ENCODE measurements around the gene OGFOD3. TPM values are rescaled to one million over a fixed set of nuclear protein-coding genes. Genes with fewer than 3 reads are reported as not detected.
A peak's percentile ranks its signal among the peaks of the same experiment; 100 is the strongest.

OGFOD3 gene
- total and polyA plus RNA-seq, 9 of the 15 experiments (the other 6 are each of a cell fraction or from before 2014, with no cell fraction given), result 0.69 to 44.7 (median 18.9) TPM

- TF ChIP-seq, protein P1, sequence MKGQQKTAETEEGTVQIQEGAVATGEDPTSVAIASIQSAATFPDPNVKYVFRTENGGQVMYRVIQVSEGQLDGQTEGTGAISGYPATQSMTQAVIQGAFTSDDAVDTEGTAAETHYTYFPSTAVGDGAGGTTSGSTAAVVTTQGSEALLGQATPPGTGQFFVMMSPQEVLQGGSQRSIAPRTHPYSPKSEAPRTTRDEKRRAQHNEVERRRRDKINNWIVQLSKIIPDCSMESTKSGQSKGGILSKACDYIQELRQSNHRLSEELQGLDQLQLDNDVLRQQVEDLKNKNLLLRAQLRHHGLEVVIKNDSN (CRISPR knock-in tag; IDR thresholded peaks at IDR 0.05), result peak; percentile 73
- TF ChIP-seq ZKSCAN1 (IDR thresholded peaks at IDR 0.05; ENCODE audit: low read depth, low read length), result no peak
- no peak for TF ChIP-seq ZC3H8 (IDR thresholded peaks at IDR 0.05)
- 0 out of 2 replicates have a peak, but pooled peaks have one; percentile 3 for TF ChIP-seq ETV1 (tag; conservative IDR thresholded peaks at IDR 0.05; ENCODE audit: low read depth)
- TF ChIP-seq ZNF707 (CRISPR knock-in tag; conservative IDR thresholded peaks at IDR 0.05), result no peak
- no peak; the same call in 1 of the 2 replicates for TF ChIP-seq MXI1 (IDR thresholded peaks at IDR 0.05; ENCODE audit: low read depth, low read length)
- TF ChIP-seq RCOR1 (IDR thresholded peaks at IDR 0.05; ENCODE audit: borderline replicate concordance in 1 of 2, low read depth in 2 of 2, low read length in 2 of 2), result peak in 1 of 2 experiments; percentile 32; a peak in 1 of 4 replicates
- TF ChIP-seq IRF2 (CRISPR knock-in tag; IDR thresholded peaks at IDR 0.05), result no peak
- TF ChIP-seq ZNF354B (CRISPR knock-in tag; IDR thresholded peaks at IDR 0.05), result no peak
- no peak for TF ChIP-seq ZKSCAN3 (CRISPR knock-in tag; IDR thresholded peaks at IDR 0.05)
- TF ChIP-seq, protein P2, sequence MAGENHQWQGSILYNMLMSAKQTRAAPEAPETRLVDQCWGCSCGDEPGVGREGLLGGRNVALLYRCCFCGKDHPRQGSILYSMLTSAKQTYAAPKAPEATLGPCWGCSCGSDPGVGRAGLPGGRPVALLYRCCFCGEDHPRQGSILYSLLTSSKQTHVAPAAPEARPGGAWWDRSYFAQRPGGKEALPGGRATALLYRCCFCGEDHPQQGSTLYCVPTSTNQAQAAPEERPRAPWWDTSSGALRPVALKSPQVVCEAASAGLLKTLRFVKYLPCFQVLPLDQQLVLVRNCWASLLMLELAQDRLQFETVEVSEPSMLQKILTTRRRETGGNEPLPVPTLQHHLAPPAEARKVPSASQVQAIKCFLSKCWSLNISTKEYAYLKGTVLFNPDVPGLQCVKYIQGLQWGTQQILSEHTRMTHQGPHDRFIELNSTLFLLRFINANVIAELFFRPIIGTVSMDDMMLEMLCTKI (IDR thresholded peaks at IDR 0.05; ENCODE audit: partially characterized antibody), result no peak
- no peak for TF ChIP-seq TAL1 (IDR thresholded peaks at IDR 0.05)
- no peak for TF ChIP-seq SAFB2 (IDR thresholded peaks at IDR 0.05; ENCODE audit: borderline replicate concordance, low read depth, low read length, severe bottlenecking)
- peak; percentile 97 for TF ChIP-seq CXXC5 (CRISPR knock-in tag; IDR thresholded peaks at IDR 0.05)
- TF ChIP-seq HDAC3 (IDR thresholded peaks at IDR 0.05; ENCODE audit: borderline replicate concordance, partially characterized antibody), result no peak
- peak; percentile 96 for TF ChIP-seq POLR2H (tag; IDR thresholded peaks at IDR 0.05; ENCODE audit: low read depth)
- TF ChIP-seq, protein P3, sequence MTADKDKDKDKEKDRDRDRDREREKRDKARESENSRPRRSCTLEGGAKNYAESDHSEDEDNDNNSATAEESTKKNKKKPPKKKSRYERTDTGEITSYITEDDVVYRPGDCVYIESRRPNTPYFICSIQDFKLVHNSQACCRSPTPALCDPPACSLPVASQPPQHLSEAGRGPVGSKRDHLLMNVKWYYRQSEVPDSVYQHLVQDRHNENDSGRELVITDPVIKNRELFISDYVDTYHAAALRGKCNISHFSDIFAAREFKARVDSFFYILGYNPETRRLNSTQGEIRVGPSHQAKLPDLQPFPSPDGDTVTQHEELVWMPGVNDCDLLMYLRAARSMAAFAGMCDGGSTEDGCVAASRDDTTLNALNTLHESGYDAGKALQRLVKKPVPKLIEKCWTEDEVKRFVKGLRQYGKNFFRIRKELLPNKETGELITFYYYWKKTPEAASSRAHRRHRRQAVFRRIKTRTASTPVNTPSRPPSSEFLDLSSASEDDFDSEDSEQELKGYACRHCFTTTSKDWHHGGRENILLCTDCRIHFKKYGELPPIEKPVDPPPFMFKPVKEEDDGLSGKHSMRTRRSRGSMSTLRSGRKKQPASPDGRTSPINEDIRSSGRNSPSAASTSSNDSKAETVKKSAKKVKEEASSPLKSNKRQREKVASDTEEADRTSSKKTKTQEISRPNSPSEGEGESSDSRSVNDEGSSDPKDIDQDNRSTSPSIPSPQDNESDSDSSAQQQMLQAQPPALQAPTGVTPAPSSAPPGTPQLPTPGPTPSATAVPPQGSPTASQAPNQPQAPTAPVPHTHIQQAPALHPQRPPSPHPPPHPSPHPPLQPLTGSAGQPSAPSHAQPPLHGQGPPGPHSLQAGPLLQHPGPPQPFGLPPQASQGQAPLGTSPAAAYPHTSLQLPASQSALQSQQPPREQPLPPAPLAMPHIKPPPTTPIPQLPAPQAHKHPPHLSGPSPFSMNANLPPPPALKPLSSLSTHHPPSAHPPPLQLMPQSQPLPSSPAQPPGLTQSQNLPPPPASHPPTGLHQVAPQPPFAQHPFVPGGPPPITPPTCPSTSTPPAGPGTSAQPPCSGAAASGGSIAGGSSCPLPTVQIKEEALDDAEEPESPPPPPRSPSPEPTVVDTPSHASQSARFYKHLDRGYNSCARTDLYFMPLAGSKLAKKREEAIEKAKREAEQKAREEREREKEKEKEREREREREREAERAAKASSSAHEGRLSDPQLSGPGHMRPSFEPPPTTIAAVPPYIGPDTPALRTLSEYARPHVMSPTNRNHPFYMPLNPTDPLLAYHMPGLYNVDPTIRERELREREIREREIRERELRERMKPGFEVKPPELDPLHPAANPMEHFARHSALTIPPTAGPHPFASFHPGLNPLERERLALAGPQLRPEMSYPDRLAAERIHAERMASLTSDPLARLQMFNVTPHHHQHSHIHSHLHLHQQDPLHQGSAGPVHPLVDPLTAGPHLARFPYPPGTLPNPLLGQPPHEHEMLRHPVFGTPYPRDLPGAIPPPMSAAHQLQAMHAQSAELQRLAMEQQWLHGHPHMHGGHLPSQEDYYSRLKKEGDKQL (CRISPR knock-in tag; IDR thresholded peaks at IDR 0.05; ENCODE audit: borderline replicate concordance), result 0 out of 2 replicates have a peak, but pooled peaks have one; percentile 76
- peak; percentile 83 for TF ChIP-seq U2AF1 (optimal IDR thresholded peaks at IDR 0.05; ENCODE audit: low read depth, low read length)
- TF ChIP-seq CBX2 (IDR thresholded peaks at IDR 0.05; ENCODE audit: insufficient read depth, low read length, poor library complexity, severe bottlenecking), result no peak
Measured at GRCh38 chr17:82458179-82458884, 39.9 kb upstream of the OGFOD3 start, which contains the start of gene NARF (continued).
